ENCODE measurements around the gene MAGI1.

DNA sequence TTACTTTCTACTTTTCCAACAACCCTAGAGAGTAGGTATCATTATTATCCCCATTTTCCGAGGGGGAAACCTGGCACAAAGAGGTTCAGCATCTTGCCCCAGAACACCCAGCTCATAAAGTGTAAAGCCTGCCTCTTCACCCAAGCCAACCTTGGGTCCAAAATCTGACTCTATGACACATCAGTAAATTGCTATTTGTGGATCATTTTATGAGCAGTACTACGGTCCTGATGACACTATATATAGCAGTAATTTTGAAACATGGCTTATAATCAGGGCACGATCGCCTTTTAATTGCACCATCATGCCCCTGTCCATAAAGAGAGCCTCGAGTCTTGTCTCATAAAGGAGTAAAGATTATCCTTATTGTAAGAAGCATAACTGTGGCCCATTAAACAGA, 9.7 kb downstream of the MAGI1 start:
- TF ChIP-seq, protein P1, sequence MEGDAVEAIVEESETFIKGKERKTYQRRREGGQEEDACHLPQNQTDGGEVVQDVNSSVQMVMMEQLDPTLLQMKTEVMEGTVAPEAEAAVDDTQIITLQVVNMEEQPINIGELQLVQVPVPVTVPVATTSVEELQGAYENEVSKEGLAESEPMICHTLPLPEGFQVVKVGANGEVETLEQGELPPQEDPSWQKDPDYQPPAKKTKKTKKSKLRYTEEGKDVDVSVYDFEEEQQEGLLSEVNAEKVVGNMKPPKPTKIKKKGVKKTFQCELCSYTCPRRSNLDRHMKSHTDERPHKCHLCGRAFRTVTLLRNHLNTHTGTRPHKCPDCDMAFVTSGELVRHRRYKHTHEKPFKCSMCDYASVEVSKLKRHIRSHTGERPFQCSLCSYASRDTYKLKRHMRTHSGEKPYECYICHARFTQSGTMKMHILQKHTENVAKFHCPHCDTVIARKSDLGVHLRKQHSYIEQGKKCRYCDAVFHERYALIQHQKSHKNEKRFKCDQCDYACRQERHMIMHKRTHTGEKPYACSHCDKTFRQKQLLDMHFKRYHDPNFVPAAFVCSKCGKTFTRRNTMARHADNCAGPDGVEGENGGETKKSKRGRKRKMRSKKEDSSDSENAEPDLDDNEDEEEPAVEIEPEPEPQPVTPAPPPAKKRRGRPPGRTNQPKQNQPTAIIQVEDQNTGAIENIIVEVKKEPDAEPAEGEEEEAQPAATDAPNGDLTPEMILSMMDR (IDR thresholded peaks at IDR 0.05 in 8 of 11, conservative IDR thresholded peaks at IDR 0.05 in 3 of 11): no peak
- TF ChIP-seq POLR2A (IDR thresholded peaks at IDR 0.05) (no peak), POLR2AphosphoS5 (IDR thresholded peaks at IDR 0.05) (no peak)
